ENCODE measurements around the gene VASN.

VASN gene

GRCh38 chr16:4416200-4417032 is 44.8 kb downstream of the VASN start, which contains the start of gene CORO7:
TSS of gene CORO7 (minus strand) at chr16:4416596. CDS start at chr16:4416518, 78 bp downstream.
- peaks cover 14% of the 10 kb centered on the region for H3K4me1 ChIP-seq (ENCODE audit: control insufficient read depth, insufficient read depth, low read length)
- H3K27me3 ChIP-seq (replicated peaks; ENCODE audit: control insufficient read depth, insufficient read depth, low read length) = no peaks in the 10 kb centered on the region
- H3K9me3 ChIP-seq (ENCODE audit: control insufficient read depth, low read length) = no peaks in the 10 kb centered on the region
- peak within 1 kb of the TSS; percentile 85 for H3K9ac ChIP-seq (ENCODE audit: low read length)
- H3K36me3 ChIP-seq (ENCODE audit: control insufficient read depth, insufficient read depth, low read length, severe bottlenecking) = no peaks in the 10 kb centered on the region
- peak; percentile 96 for DNase-seq (ENCODE audit: low read depth)
- peak within 1 kb of the TSS; percentile 88 for H3K4me3 ChIP-seq (ENCODE audit: low read length)

- H3K4me3 ChIP-seq (ENCODE audit: low read length) = no peak overlapping the region
- peaks cover 13% of the 10 kb centered on the region for H3K4me1 ChIP-seq (ENCODE audit: control insufficient read depth, insufficient read depth, low read length)
- no peak overlapping the region for H3K9ac ChIP-seq (ENCODE audit: low read length)
- H3K36me3 ChIP-seq (ENCODE audit: control insufficient read depth, insufficient read depth, low read length, severe bottlenecking) = no peaks in the 10 kb centered on the region
- no peaks in the 10 kb centered on the region for H3K9me3 ChIP-seq (ENCODE audit: control insufficient read depth, low read length)
- no peak for DNase-seq (ENCODE audit: low read depth)
- no peaks in the 10 kb centered on the region for H3K27me3 ChIP-seq (replicated peaks; ENCODE audit: control insufficient read depth, insufficient read depth, low read length)
Measured at GRCh38 chr16:4419402-4419959, 47.8 kb downstream of the VASN start.

- H3K36me3 ChIP-seq (ENCODE audit: control insufficient read depth, insufficient read depth, low read length, severe bottlenecking) = no peaks in the 10 kb centered on the region
- no peak overlapping the region for H3K4me3 ChIP-seq (ENCODE audit: low read length)
- no peak for DNase-seq (ENCODE audit: low read depth)
- H3K4me1 ChIP-seq (ENCODE audit: control insufficient read depth, insufficient read depth, low read length) = peaks cover 9% of the 10 kb centered on the region
- no peak overlapping the region for H3K9ac ChIP-seq (ENCODE audit: low read length)
- no peaks in the 10 kb centered on the region for H3K9me3 ChIP-seq (ENCODE audit: control insufficient read depth, low read length)
- H3K27me3 ChIP-seq (replicated peaks; ENCODE audit: control insufficient read depth, insufficient read depth, low read length) = no peaks in the 10 kb centered on the region
Measured at GRCh38 chr16:4420505-4421105, 49.0 kb downstream of the VASN start.

GRCh38 chr16:4425378-4426020 is 53.9 kb downstream of the VASN start, which contains the start of gene DNAJA3:
TSS of gene DNAJA3 (plus strand) at chr16:4425868. CDS start at chr16:4425882, 14 bp downstream.
- no peaks in the 10 kb centered on the region for H3K9me3 ChIP-seq (ENCODE audit: control insufficient read depth, low read length)
- H3K4me3 ChIP-seq (ENCODE audit: low read length) = peak within 1 kb of the TSS; percentile 87
- peak; percentile 97 for DNase-seq (ENCODE audit: low read depth)
- H3K27me3 ChIP-seq (replicated peaks; ENCODE audit: control insufficient read depth, insufficient read depth, low read length) = no peaks in the 10 kb centered on the region
- H3K9ac ChIP-seq (ENCODE audit: low read length) = peak within 1 kb of the TSS; percentile 95
- H3K4me1 ChIP-seq (ENCODE audit: control insufficient read depth, insufficient read depth, low read length) = peaks cover 19% of the 10 kb centered on the region
- H3K36me3 ChIP-seq (ENCODE audit: control insufficient read depth, insufficient read depth, low read length, severe bottlenecking) = peaks cover 3% of the 10 kb centered on the region

- Histone ChIP-seq H3K4me3 (ENCODE audit: low read length) (peak overlapping the region; percentile 87), H3K36me3 (ENCODE audit: control insufficient read depth, insufficient read depth, low read length, severe bottlenecking) (peaks cover 7% of the 10 kb centered on the region)
- DNase-seq (ENCODE audit: low read depth) = peak; percentile 48
Measured at GRCh38 chr16:4426021-4426684, 54.5 kb downstream of the VASN start.

GRCh38 chr16:4426722-4427372 is 55.2 kb downstream of the VASN start:
- no peak for DNase-seq (ENCODE audit: low read depth)
- Histone ChIP-seq H3K27me3 (replicated peaks; ENCODE audit: control insufficient read depth, insufficient read depth, low read length) (no peaks in the 10 kb centered on the region), H3K9ac (ENCODE audit: low read length) (peak overlapping the region; percentile 95), H3K9me3 (ENCODE audit: control insufficient read depth, low read length) (no peaks in the 10 kb centered on the region), H3K4me1 (ENCODE audit: control insufficient read depth, insufficient read depth, low read length) (peaks cover 19% of the 10 kb centered on the region), H3K36me3 (ENCODE audit: control insufficient read depth, insufficient read depth, low read length, severe bottlenecking) (peaks cover 13% of the 10 kb centered on the region), H3K4me3 (ENCODE audit: low read length) (peak overlapping the region; percentile 87)

More at GRCh38 chr16:4426021-4426684, 54.5 kb downstream of the VASN start:
- peaks cover 19% of the 10 kb centered on the region for H3K4me1 ChIP-seq (ENCODE audit: control insufficient read depth, insufficient read depth, low read length)
- H3K9me3 ChIP-seq (ENCODE audit: control insufficient read depth, low read length) = no peaks in the 10 kb centered on the region
- H3K27me3 ChIP-seq (replicated peaks; ENCODE audit: control insufficient read depth, insufficient read depth, low read length) = no peaks in the 10 kb centered on the region
- peak overlapping the region; percentile 95 for H3K9ac ChIP-seq (ENCODE audit: low read length)

GRCh38 chr16:4428500-4428899 is 56.9 kb downstream of the VASN start:
- Histone ChIP-seq H3K36me3 (ENCODE audit: control insufficient read depth, insufficient read depth, low read length, severe bottlenecking) (peaks cover 14% of the 10 kb centered on the region), H3K9me3 (ENCODE audit: control insufficient read depth, low read length) (no peaks in the 10 kb centered on the region), H3K4me1 (ENCODE audit: control insufficient read depth, insufficient read depth, low read length) (peaks cover 19% of the 10 kb centered on the region)

GRCh38 chr16:4431023-4431422 is 59.4 kb downstream of the VASN start:
- no peak overlapping the region for H3K4me3 ChIP-seq (ENCODE audit: low read length)
- no peak for DNase-seq (ENCODE audit: low read depth)
- peaks cover 13% of the 10 kb centered on the region for H3K4me1 ChIP-seq (ENCODE audit: control insufficient read depth, insufficient read depth, low read length)
- no peaks in the 10 kb centered on the region for H3K27me3 ChIP-seq (replicated peaks; ENCODE audit: control insufficient read depth, insufficient read depth, low read length)
- H3K9me3 ChIP-seq (ENCODE audit: control insufficient read depth, low read length) = no peaks in the 10 kb centered on the region
- H3K9ac ChIP-seq (ENCODE audit: low read length) = no peak overlapping the region
- H3K36me3 ChIP-seq (ENCODE audit: control insufficient read depth, insufficient read depth, low read length, severe bottlenecking) = peaks cover 33% of the 10 kb centered on the region

More at GRCh38 chr16:4428500-4428899, 56.9 kb downstream of the VASN start:
- DNase-seq (ENCODE audit: low read depth) = no peak
- Histone ChIP-seq H3K4me3 (ENCODE audit: low read length) (no peak overlapping the region), H3K27me3 (replicated peaks; ENCODE audit: control insufficient read depth, insufficient read depth, low read length) (no peaks in the 10 kb centered on the region), H3K9ac (ENCODE audit: low read length) (no peak overlapping the region)
